ENCODE data around the gene MSH2. TPM values are rescaled to one million over a fixed set of nuclear protein-coding genes. Genes with fewer than 3 reads are reported as not detected.

Gene MSH2
- 32.9 to 48.0 TPM (median 35.2 TPM) in 5 replicates for total RNA-seq (2022; extraction: Qiagen RNA extraction)

GRCh38 chr2:47402805-47403608 lies at the start of gene MSH2:
TSS of gene MSH2 (plus strand) at chr2:47403156. CDS start at chr2:47403192, 36 bp downstream.

Other genes with a start within 250 kb of the MSH2 start
- gene STPG4, start 247.8 kb upstream of the MSH2 start, total RNA-seq (2022; extraction: Qiagen RNA extraction) = 0.03 to 0.07 TPM in 2 of 5 replicates, not detected in the others
- 1,091 to 1,327 TPM (median 1,101 TPM) in 5 replicates for gene CALM2, start 226.6 kb upstream of the MSH2 start, total RNA-seq (2022; extraction: Qiagen RNA extraction)
- gene EPCAM, start 33.8 kb upstream of the MSH2 start, total RNA-seq (2022; extraction: Qiagen RNA extraction) = 3.2 to 3.7 TPM (median 3.4 TPM) in 5 replicates
- gene KCNK12, start 167.8 kb downstream of the MSH2 start, total RNA-seq (2022; extraction: Qiagen RNA extraction) = 0.01 to 0.06 TPM (median 0.03 TPM) in 5 replicates